Loucy (cell line): Measurements from ENCODE around the gene SWI5.

Source experiments
- H2AFZ ChIP-seq: fragments of 200-600 bp; sonication (generic); 2 replicates; pipeline ENCODE4 v1.6.0; 2016; ENCODE audit warnings: antibody characterized with exemption, mild to moderate bottlenecking, low read length, moderate library complexity
- H3F3A ChIP-seq: fragments of 200-600 bp; 2 replicates; pipeline ENCODE4 v1.6.0; 2016; ENCODE audit warnings: antibody characterized with exemption, low read depth, mild to moderate bottlenecking
- H3K27me3 ChIP-seq: fragments of 200-600 bp; sonication (generic); 2 replicates; pipeline ENCODE4 v1.6.1; 2014; ENCODE audit warnings: low read length, mild to moderate bottlenecking; ENCODE audit not compliant: insufficient read depth, poor library complexity, severe bottlenecking
- H3K36me3 ChIP-seq: fragments of 200-600 bp; sonication (generic); 2 replicates; pipeline ENCODE4 v1.6.1; 2016; ENCODE audit warnings: low read length; ENCODE audit not compliant: insufficient read depth
- H3K4me1 ChIP-seq: fragments of 200-600 bp; sonication (generic); 2 replicates; pipeline ENCODE4 v1.5.1; 2014; ENCODE audit warnings: low read length, mild to moderate bottlenecking; ENCODE audit not compliant: insufficient read depth, poor library complexity, severe bottlenecking
- H3K4me2 ChIP-seq: fragments of 200-600 bp; sonication (generic); 2 replicates; pipeline ENCODE4 v1.6.0; 2014; ENCODE audit warnings: antibody characterized with exemption, low read length, low read depth, mild to moderate bottlenecking; ENCODE audit not compliant: poor library complexity, severe bottlenecking
- H3K4me3 ChIP-seq: fragments of 200-600 bp; sonication (generic); 2 replicates; pipeline ENCODE4 v1.5.1; 2014; ENCODE audit warnings: low read length, mild to moderate bottlenecking, mixed read lengths; ENCODE audit not compliant: poor library complexity, severe bottlenecking
- H3K79me2 ChIP-seq: fragments of 200-600 bp; sonication (generic); 2 replicates; pipeline ENCODE4 v1.6.1; 2014; ENCODE audit warnings: low read length; ENCODE audit not compliant: insufficient read depth
- H3K9ac ChIP-seq: fragments of 200-600 bp; sonication (generic); 2 replicates; pipeline ENCODE4 v1.6.0; 2014; ENCODE audit warnings: mild to moderate bottlenecking, low read depth, low read length, moderate library complexity; ENCODE audit not compliant: poor library complexity, severe bottlenecking
- H3K9me2 ChIP-seq: fragments of 200-600 bp; sonication (generic); replicated peaks from 2 replicates; pipeline ENCODE4 v1.6.1; 2016; ENCODE audit warnings: low read depth, low read length, mixed read lengths
- H3K9me3 ChIP-seq: fragments of 200-600 bp; sonication (generic); 2 replicates; pipeline ENCODE4 v1.6.1; 2014; ENCODE audit warnings: mild to moderate bottlenecking, antibody characterized with exemption, low read length, low read depth; ENCODE audit not compliant: insufficient read depth
- H4K20me1 ChIP-seq: fragments of 200-600 bp; sonication (generic); 2 replicates; pipeline ENCODE4 v1.6.0; 2014; ENCODE audit warnings: antibody characterized with exemption, low read length, mild to moderate bottlenecking; ENCODE audit not compliant: insufficient read depth, poor library complexity, severe bottlenecking
- EZH2phosphoT487 ChIP-seq: fragments of 200-600 bp; IDR thresholded peaks from 2 replicates; pipeline ENCODE4 v1.6.1; 2018; ENCODE audit warnings: antibody characterized with exemption, mild to moderate bottlenecking, moderate library complexity, borderline replicate concordance
- TF ChIP-seq, protein P1 (sequence below): fragments of 200-600 bp; sonication (generic); conservative IDR thresholded peaks from 2 replicates; pipeline ENCODE4 v1.5.1; 2014; ENCODE audit warnings: mild to moderate bottlenecking, antibody characterized with exemption, low read length

The SWI5 gene

GRCh38 chr9:128321343-128321742 lies 45.3 kb downstream of the SWI5 start:
- H3K4me3 ChIP-seq = peak overlapping the region; percentile 95
- H3K9ac ChIP-seq = peak overlapping the region; percentile 86
- TF ChIP-seq, protein P1, sequence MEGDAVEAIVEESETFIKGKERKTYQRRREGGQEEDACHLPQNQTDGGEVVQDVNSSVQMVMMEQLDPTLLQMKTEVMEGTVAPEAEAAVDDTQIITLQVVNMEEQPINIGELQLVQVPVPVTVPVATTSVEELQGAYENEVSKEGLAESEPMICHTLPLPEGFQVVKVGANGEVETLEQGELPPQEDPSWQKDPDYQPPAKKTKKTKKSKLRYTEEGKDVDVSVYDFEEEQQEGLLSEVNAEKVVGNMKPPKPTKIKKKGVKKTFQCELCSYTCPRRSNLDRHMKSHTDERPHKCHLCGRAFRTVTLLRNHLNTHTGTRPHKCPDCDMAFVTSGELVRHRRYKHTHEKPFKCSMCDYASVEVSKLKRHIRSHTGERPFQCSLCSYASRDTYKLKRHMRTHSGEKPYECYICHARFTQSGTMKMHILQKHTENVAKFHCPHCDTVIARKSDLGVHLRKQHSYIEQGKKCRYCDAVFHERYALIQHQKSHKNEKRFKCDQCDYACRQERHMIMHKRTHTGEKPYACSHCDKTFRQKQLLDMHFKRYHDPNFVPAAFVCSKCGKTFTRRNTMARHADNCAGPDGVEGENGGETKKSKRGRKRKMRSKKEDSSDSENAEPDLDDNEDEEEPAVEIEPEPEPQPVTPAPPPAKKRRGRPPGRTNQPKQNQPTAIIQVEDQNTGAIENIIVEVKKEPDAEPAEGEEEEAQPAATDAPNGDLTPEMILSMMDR = no peak
- TF ChIP-seq EZH2phosphoT487 = no peak

DNA sequence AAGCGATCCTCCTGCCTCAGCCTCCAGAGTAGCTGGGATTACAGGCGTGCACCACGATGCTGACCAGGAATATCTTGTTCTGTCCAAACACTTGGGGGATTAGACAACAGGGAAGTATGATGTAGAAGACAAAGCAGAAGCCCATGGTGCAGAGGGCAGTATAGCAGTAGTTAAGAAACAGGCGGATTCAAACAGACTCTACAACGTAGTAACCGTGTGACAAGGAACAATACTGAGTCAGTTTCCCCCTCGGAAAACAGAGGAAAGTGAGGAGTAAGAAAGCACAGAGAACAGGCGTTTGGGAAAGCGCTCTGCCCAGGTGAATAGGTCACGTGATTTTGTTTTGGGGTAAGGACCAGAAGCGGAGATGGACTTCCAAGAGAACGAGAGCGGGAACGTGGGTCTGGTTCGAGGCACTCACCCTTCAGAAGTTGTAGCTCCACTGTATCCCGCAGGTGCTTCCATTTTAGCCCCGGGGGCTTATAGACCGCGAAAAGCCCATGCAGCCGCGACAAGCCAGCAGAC lies 45.9 kb downstream of the SWI5 start:
- Histone ChIP-seq H3K9ac (peak overlapping the region; percentile 86), H3K79me2 (peaks cover 38% of the 10 kb centered on the region), H4K20me1 (peaks cover 7% of the 10 kb centered on the region), H3K9me3 (no peaks in the 10 kb centered on the region), H2AFZ (peak overlapping the region; percentile 96), H3K36me3 (peaks cover 5% of the 10 kb centered on the region; the same call in 1 of the 2 replicates), H3K4me1 (peaks cover 8% of the 10 kb centered on the region), H3F3A (no peaks in the 10 kb centered on the region), H3K27me3 (no peaks in the 10 kb centered on the region), H3K9me2 (no peaks in the 10 kb centered on the region), H3K4me2 (peak overlapping the region; percentile 76), H3K4me3 (peak overlapping the region; percentile 95)
- TF ChIP-seq, protein P1 = no peak
- no peak for TF ChIP-seq EZH2phosphoT487

More at GRCh38 chr9:128321343-128321742, 45.3 kb downstream of the SWI5 start:
- peaks cover 38% of the 10 kb centered on the region for H3K79me2 ChIP-seq
- H3K27me3 ChIP-seq = no peaks in the 10 kb centered on the region
- peaks cover 7% of the 10 kb centered on the region for H4K20me1 ChIP-seq
- no peaks in the 10 kb centered on the region for H3K9me2 ChIP-seq
- H2AFZ ChIP-seq = no peak overlapping the region
- peaks cover 8% of the 10 kb centered on the region for H3K4me1 ChIP-seq
- peak overlapping the region; percentile 76 for H3K4me2 ChIP-seq
- H3K36me3 ChIP-seq = peaks cover 11% of the 10 kb centered on the region; the same call in 1 of the 2 replicates
- H3K9me3 ChIP-seq = no peaks in the 10 kb centered on the region
- no peaks in the 10 kb centered on the region for H3F3A ChIP-seq

GRCh38 chr9:128322404-128323211 lies 46.5 kb downstream of the SWI5 start, which contains the start of the genes COQ4 and TRUB2:
COQ4 (plus strand) TSS chr9:128322839; CDS start chr9:128322859, 20 bp downstream.
TRUB2 (minus strand) TSS chr9:128322447; CDS start chr9:128322408, 39 bp downstream.
- Histone ChIP-seq H3K27me3 (no peaks in the 10 kb centered on the region), H3K9me2 (no peaks in the 10 kb centered on the region), H3K9me3 (no peaks in the 10 kb centered on the region), H3K4me2 (peak within 1 kb of the TSS; percentile 93), H3K9ac (peak within 1 kb of the TSS; percentile 86), H3K36me3 (no peaks in the 10 kb centered on the region; the same call in 1 of the 2 replicates), H3K4me1 (peaks cover 8% of the 10 kb centered on the region), H2AFZ (peak within 1 kb of the TSS; percentile 96), H3K79me2 (peaks cover 38% of the 10 kb centered on the region), H3F3A (no peaks in the 10 kb centered on the region), H3K4me3 (peak within 1 kb of the TSS; percentile 95), H4K20me1 (peaks cover 7% of the 10 kb centered on the region)
- TF ChIP-seq, protein P1 = no peak
- no peak for TF ChIP-seq EZH2phosphoT487
